ENCODE results near the gene MACF1. TPM values are rescaled to one million over a fixed set of nuclear protein-coding genes. Genes with fewer than 3 reads are reported as not detected.

The MACF1 gene
- total and polyA plus RNA-seq, 8 donors: 358 to 484 (median 440) TPM

DNA sequence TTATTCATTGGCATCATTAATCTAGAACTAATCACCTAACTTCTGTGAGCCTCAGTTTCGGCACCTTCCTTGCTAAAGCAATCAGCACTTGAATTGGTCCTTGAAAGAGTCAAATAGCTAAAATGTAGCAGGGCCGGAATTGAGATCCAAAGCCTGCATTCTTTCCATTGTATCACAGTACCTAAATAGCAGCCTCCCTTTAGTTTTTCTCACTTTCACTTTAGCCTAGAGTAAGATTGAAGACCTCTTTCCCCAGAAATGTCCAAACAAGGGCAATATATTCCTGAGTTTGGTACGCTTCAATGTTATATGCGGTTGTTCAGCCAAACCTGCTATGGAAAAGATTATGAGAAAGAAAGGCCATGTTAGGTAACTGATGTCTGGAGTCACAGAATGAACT lies 165.1 kb downstream of the MACF1 start:
- DNase-seq (peak in 1 of 4 donors; percentile 22), ATAC-seq (no peak)
- Histone ChIP-seq H3K36me3 (peaks cover 0 to 98% of the 10 kb centered on the region in 2 donors), H3K4me3 (no peak overlapping the region), H3K27ac (peak overlapping the region in 1 of 2 donors; percentile 6), H3K4me1 (no peaks in the 10 kb centered on the region), H3K27me3 (no peaks in the 10 kb centered on the region), H3K9me3 (no peaks in the 10 kb centered on the region)
- TF ChIP-seq, protein P1, sequence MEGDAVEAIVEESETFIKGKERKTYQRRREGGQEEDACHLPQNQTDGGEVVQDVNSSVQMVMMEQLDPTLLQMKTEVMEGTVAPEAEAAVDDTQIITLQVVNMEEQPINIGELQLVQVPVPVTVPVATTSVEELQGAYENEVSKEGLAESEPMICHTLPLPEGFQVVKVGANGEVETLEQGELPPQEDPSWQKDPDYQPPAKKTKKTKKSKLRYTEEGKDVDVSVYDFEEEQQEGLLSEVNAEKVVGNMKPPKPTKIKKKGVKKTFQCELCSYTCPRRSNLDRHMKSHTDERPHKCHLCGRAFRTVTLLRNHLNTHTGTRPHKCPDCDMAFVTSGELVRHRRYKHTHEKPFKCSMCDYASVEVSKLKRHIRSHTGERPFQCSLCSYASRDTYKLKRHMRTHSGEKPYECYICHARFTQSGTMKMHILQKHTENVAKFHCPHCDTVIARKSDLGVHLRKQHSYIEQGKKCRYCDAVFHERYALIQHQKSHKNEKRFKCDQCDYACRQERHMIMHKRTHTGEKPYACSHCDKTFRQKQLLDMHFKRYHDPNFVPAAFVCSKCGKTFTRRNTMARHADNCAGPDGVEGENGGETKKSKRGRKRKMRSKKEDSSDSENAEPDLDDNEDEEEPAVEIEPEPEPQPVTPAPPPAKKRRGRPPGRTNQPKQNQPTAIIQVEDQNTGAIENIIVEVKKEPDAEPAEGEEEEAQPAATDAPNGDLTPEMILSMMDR (IDR thresholded peaks at IDR 0.05): no peak
- intact Hi-C loops (cut with DNase I): no loop called here

DNA sequence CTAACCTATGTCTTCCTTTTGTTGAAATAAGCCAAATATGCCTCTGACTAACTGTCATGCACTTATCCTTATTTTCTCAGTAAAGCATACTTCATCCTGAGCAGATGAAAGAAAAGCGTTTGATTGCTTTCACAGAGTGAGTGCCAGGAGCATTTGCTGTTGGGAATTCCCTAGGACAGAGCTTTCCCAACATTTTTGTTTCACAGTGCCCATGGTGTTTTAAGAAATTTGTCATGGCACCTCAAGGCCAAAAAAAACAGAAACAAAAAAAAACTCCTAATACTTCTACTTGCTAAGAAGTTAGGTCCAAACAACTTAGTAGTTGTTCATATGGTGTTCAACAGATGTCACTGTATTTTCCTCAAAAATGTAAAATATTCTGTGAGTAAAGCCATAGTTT lies 166.1 kb downstream of the MACF1 start:
- intact Hi-C loops (cut with DNase I): no loop called here
- Histone ChIP-seq H3K4me3 (no peak overlapping the region), H3K9me3 (no peaks in the 10 kb centered on the region), H3K27ac (no peak overlapping the region), H3K27me3 (no peaks in the 10 kb centered on the region), H3K36me3 (peaks cover 0 to 100% of the 10 kb centered on the region in 2 donors), H3K4me1 (no peaks in the 10 kb centered on the region)
- TF ChIP-seq, protein P1 (IDR thresholded peaks at IDR 0.05): no peak
- DNase-seq: no peak
- no peak for ATAC-seq

DNA sequence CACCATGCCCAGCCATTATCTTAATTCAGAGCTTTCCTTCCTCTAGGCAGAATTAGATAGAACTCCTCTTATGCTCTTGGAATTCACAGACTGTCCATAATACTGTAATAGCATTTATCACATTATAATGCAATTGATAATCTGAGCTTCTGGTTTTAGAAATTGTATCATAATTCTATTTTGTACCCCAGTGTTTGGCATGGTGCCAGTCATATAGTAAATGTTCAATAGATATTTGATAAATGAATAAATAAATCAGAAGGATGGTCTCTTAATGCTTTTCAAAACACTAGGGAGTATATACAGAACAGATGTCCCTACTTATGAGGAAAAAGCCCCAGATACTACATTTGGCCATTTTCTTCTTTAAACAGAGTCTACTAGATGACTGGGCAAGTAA lies 167.6 kb downstream of the MACF1 start:
- Histone ChIP-seq H3K36me3 (peaks cover 0 to 99% of the 10 kb centered on the region in 2 donors), H3K4me3 (no peak overlapping the region), H3K27me3 (no peaks in the 10 kb centered on the region), H3K4me1 (no peaks in the 10 kb centered on the region), H3K27ac (no peak overlapping the region), H3K9me3 (no peaks in the 10 kb centered on the region)
- intact Hi-C loops (cut with DNase I): no loop called here
- DNase-seq (no peak), ATAC-seq (no peak)
- TF ChIP-seq, protein P1 (IDR thresholded peaks at IDR 0.05): no peak

DNA sequence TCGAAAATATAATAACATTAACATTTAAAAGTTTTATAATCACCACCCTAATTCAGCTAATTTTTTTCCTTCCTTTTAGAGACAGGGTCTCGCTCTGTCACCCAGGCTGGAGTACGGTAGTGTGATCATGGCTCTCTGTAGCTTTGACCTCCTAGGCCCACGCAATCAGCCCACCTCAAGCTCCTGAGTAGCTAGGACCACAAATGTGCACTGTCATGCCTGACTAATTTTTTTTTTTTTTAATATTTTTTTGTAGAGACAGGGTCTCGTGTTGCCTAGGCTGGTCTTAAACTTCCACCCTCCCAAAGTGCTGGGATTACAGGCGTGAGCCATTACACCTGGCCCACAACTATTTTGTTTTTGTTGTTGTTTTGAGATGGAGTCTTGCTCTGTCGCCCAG lies 172.2 kb downstream of the MACF1 start:
- intact Hi-C loops (cut with DNase I): no loop called here
- ATAC-seq (no peak), DNase-seq (no peak)
- TF ChIP-seq, protein P1 (IDR thresholded peaks at IDR 0.05): no peak
- Histone ChIP-seq H3K4me1 (no peaks in the 10 kb centered on the region), H3K27me3 (no peaks in the 10 kb centered on the region), H3K36me3 (peaks cover 0 to 96% of the 10 kb centered on the region in 2 donors), H3K9me3 (no peaks in the 10 kb centered on the region), H3K27ac (no peak overlapping the region), H3K4me3 (no peak overlapping the region)

DNA sequence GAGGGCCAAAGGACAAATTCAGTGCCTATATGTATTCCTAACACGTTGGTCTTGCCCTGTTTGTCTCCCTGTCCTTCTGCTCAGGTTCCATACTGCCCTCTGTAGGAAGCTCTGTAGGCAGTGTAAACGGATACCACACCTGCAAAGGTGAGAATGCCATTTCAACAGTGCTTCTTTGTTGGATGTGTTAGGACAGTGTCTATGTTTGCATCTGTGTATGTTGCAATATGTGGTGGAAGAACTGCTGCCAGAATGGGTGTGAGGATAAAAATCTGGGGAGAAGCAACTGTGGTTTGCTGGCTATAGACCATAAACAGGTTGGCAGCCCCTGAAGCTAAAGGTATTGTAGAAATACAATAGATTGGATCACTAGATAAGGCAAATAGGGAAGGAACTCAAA lies 173.9 kb downstream of the MACF1 start:
- TF ChIP-seq, protein P1 (IDR thresholded peaks at IDR 0.05): no peak
- intact Hi-C loops (cut with DNase I): no loop called here
- ATAC-seq: peak; percentile 71

More for the DNA sequence above, 173.9 kb downstream of the MACF1 start:
- H3K27me3 ChIP-seq: no peaks in the 10 kb centered on the region
- H3K9me3 ChIP-seq: no peaks in the 10 kb centered on the region
- no peak overlapping the region for H3K27ac ChIP-seq
- H3K36me3 ChIP-seq: peaks cover 0 to 96% of the 10 kb centered on the region in 2 donors
- H3K4me1 ChIP-seq: no peaks in the 10 kb centered on the region
- no peak overlapping the region for H3K4me3 ChIP-seq
- no peak for DNase-seq

Measured in left lung (tissue), 10 donors.